ENCODE data around the gene UBE2D2.

- TF ChIP-seq POLR2AphosphoS5 (IDR thresholded peaks at IDR 0.05; ENCODE audit: borderline replicate concordance, low read depth, low read length) (no peak), EZH2 (IDR thresholded peaks at IDR 0.05) (no peak)
Measured at GRCh38 chr5:139663207-139664085, 102.3 kb downstream of the UBE2D2 start.

Data from SK-N-MC (cell line).